HG03139 (cell line): ENCODE measurements around the gene CEP44.
"Not testable (repeated sequence)": the region's sequence is repeated elsewhere in the genome, so short reads cannot be mapped to it uniquely, and the experiment has no call there.

Experiments used
- ATAC-seq: cut with Tn5 transposase; IDR thresholded peaks from one replicate; pipeline ENCODE4 v1.9.1; 2021; ENCODE audit not compliant: unreplicated experiment

Gene CEP44

DNA sequence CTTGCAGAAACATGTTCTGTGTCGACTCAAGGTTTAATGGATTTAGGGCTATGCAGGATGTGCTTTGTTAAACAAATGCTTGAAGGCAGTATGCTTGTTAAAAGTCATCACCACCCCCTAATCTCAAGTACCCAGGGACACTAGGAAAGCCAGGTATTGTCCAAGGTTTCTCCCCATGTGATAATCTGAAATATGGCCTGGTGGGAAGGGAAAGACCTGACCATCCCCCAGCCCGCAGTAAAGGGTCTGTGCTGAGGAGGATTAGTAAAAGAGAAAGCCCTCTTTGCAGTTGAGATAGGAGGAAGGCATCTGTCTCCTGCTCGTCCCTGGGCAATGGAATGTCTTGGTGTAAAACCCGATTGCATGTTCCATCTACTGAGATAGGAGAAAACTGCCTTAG, 96.5 kb downstream of the CEP44 start:
- not testable (repeated sequence) for ATAC-seq

DNA sequence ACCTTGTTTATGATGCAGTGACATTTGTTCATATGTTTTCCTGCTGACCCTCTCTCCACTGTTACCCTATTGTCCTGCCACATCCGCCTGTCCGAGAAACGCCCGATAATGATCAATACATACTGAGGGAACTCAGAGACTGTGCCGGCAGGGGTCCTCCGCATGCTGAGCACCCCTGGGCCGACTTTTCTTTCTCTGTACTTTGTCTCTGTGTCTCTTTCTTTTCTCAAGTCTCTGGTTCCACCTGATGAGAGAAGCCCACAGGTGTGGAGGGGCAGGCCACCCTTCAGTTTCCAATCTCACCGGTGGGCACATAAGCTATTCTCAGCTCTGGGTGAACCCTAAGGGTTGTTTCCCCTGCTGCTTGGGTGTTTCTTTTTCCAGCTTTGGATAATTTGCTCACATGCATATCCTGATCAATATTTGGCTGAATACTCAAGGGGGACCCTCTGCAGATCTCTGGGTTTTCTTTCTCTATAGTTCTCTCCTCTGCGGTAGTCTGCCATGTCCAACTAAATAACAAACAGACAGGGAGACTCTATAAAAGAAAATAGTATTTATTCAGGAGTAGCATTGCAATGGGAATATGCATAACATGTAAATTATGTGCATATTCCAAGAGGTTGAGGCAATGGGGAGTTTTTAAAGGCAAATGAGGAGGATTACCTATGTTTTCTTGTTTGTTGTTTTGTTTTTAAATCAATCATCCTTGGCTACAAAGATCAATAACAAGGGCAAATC, 97.2 kb downstream of the CEP44 start:
- ATAC-seq = no peak

DNA sequence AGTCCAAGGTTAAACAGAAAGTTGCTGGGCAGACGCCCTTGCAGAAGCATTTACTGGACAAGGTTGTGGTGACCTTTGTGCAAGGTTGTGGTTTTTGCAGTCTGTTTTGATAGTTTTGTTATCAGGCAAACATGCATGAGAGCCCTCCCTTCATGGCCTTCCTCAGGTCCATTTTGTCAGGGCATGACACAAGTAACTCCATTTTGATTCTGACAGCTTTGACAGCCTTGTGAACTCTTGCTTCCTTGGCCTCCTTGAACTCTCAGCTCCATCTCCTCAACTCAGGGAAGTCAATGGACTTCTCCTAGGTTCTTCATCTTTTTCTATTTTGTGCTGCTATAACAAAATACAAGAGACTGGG, 97.7 kb downstream of the CEP44 start:
- no peak for ATAC-seq
